ENCODE results near the gene ANKRD40. TPM values are rescaled to one million over a fixed set of nuclear protein-coding genes. Genes with fewer than 3 reads are reported as not detected.

Gene ANKRD40
- total and polyA plus RNA-seq, 2 donors (not counting 1 experiment from before 2014, with no cell fraction given) = 13.7 to 35.3 TPM

- Histone ChIP-seq H3K27me3 (replicated peaks in 1 of 4; ENCODE audit: control extremely low read depth in 1 of 4, control insufficient read depth in 3 of 4, insufficient read depth in 4 of 4, low read length in 3 of 4) (no peaks in the 10 kb centered on the region), H4K20me1 (ENCODE audit: control insufficient read depth, insufficient read depth, low read length, poor library complexity, severe bottlenecking) (no peaks in the 10 kb centered on the region), H3K4me3 (ENCODE audit: control extremely low read depth in 1 of 5, extremely low read depth in 1 of 5, insufficient read depth in 1 of 5, low read depth in 2 of 5, low read length in 4 of 5) (no peak overlapping the region), H2AFZ (ENCODE audit: insufficient read depth, low read depth, low read length, poor library complexity, severe bottlenecking) (no peak overlapping the region), H3K36me3 (replicated peaks in 1 of 2; ENCODE audit: control extremely low read depth in 1 of 2, control insufficient read depth in 1 of 2, extremely low read depth in 1 of 2, insufficient read depth in 2 of 2, low read length in 1 of 2) (no peaks in the 10 kb centered on the region), H3K79me2 (ENCODE audit: control insufficient read depth, insufficient read depth, low read length) (no peaks in the 10 kb centered on the region), H3K9ac (ENCODE audit: low read length) (no peak overlapping the region), H3K27ac (ENCODE audit: low read length in 2 of 2) (no peak overlapping the region), H3K4me1 (ENCODE audit: control insufficient read depth in 2 of 2, insufficient read depth in 2 of 2, low read length in 2 of 2) (no peaks in the 10 kb centered on the region), H3K9me3 (ENCODE audit: control extremely low read depth in 1 of 3, control insufficient read depth in 2 of 3, insufficient read depth in 1 of 3, low read length in 2 of 3) (no peaks in the 10 kb centered on the region), H3K4me2 (replicated peaks; ENCODE audit: low read depth, low read length, poor library complexity, severe bottlenecking) (no peak overlapping the region)
- Mint-ChIP-seq H3K27ac (no peak overlapping the region), H3K9me3 (ENCODE audit: insufficient read depth) (no peaks in the 10 kb centered on the region), H3K4me1 (no peaks in the 10 kb centered on the region), H3K27me3 (peaks cover 10% of the 10 kb centered on the region), H3K4me3 (no peak overlapping the region)
- 86% methylated on average over 8 of the region's 9 CpGs for WGBS (ENCODE audit: insufficient coverage)
- POLR2A ChIA-PET = no interaction called here
- TF ChIP-seq EZH2 (IDR thresholded peaks at IDR 0.05; ENCODE audit: borderline replicate concordance, insufficient read depth, low read depth, low read length, poor library complexity, severe bottlenecking) = no peak
- no peak for TF ChIP-seq CTCF (IDR thresholded peaks at IDR 0.05)
- intact Hi-C loops (cut with micrococcal nuclease) = no loop called here
- ATAC-seq (ENCODE audit: low read depth) (no peak), DNase-seq (no peak)
- CTCF ChIA-PET = no interaction called here
Observed at GRCh38 chr17:50668838-50669581, 38.7 kb downstream of the ANKRD40 start.

- H3K27me3 Mint-ChIP-seq = peaks cover 12% of the 10 kb centered on the region
- Histone ChIP-seq H3K36me3 (replicated peaks in 1 of 2; ENCODE audit: control extremely low read depth in 1 of 2, control insufficient read depth in 1 of 2, extremely low read depth in 1 of 2, insufficient read depth in 2 of 2, low read length in 1 of 2) (no peaks in the 10 kb centered on the region), H4K20me1 (ENCODE audit: control insufficient read depth, insufficient read depth, low read length, poor library complexity, severe bottlenecking) (no peaks in the 10 kb centered on the region), H3K27ac (ENCODE audit: low read length in 2 of 2) (no peak overlapping the region), H3K9ac (ENCODE audit: low read length) (no peak overlapping the region), H3K79me2 (ENCODE audit: control insufficient read depth, insufficient read depth, low read length) (no peaks in the 10 kb centered on the region), H3K9me3 (ENCODE audit: control extremely low read depth in 1 of 3, control insufficient read depth in 2 of 3, insufficient read depth in 1 of 3, low read length in 2 of 3) (no peaks in the 10 kb centered on the region), H2AFZ (ENCODE audit: insufficient read depth, low read depth, low read length, poor library complexity, severe bottlenecking) (no peak overlapping the region), H3K4me2 (replicated peaks; ENCODE audit: low read depth, low read length, poor library complexity, severe bottlenecking) (no peak overlapping the region), H3K4me1 (ENCODE audit: control insufficient read depth in 2 of 2, insufficient read depth in 2 of 2, low read length in 2 of 2) (no peaks in the 10 kb centered on the region), H3K4me3 (ENCODE audit: control extremely low read depth in 1 of 5, extremely low read depth in 1 of 5, insufficient read depth in 1 of 5, low read depth in 2 of 5, low read length in 4 of 5) (no peak overlapping the region), H3K27me3 (replicated peaks in 1 of 4; ENCODE audit: control extremely low read depth in 1 of 4, control insufficient read depth in 3 of 4, insufficient read depth in 4 of 4, low read length in 3 of 4) (no peaks in the 10 kb centered on the region)
- ChIA-PET CTCF (no interaction called here), POLR2A (no interaction called here)
- DNase-seq (no peak), ATAC-seq (ENCODE audit: low read depth) (no peak)
- H3K27ac Mint-ChIP-seq = no peak overlapping the region
- no peaks in the 10 kb centered on the region for H3K9me3 Mint-ChIP-seq (ENCODE audit: insufficient read depth)
- intact Hi-C loops (cut with micrococcal nuclease) = no loop called here
- H3K4me3 Mint-ChIP-seq = no peak overlapping the region
- WGBS (ENCODE audit: insufficient coverage) = 74% methylated on average over 4 of the region's 8 CpGs
- TF ChIP-seq EZH2 (IDR thresholded peaks at IDR 0.05; ENCODE audit: borderline replicate concordance, insufficient read depth, low read depth, low read length, poor library complexity, severe bottlenecking) = no peak
- TF ChIP-seq CTCF (IDR thresholded peaks at IDR 0.05) = no peak
- no peaks in the 10 kb centered on the region for H3K4me1 Mint-ChIP-seq
Observed at GRCh38 chr17:50668025-50668837, 39.5 kb downstream of the ANKRD40 start.

All from B cell (primary cell).